Measurements from ENCODE around the gene C9orf72. TPM values are rescaled to one million over a fixed set of nuclear protein-coding genes. Genes with fewer than 3 reads are reported as not detected.

C9orf72 gene
- total RNA-seq, 1 donor from 2014 or later, result 15.1 TPM

- H3K4me3 ChIP-seq (ENCODE audit: low read length in 3 of 3), result no peak overlapping the region
- H3K4me1 ChIP-seq (ENCODE audit: control insufficient read depth in 3 of 3, insufficient read depth in 3 of 3, low read length in 3 of 3), result peaks cover 8 to 25% (median 13%) of the 10 kb centered on the region in 3 donors
- H3K27ac ChIP-seq (ENCODE audit: low read depth, low read length), result no peak overlapping the region
- no peaks in the 10 kb centered on the region for H3K9me3 ChIP-seq (ENCODE audit: control insufficient read depth in 3 of 3, low read length in 3 of 3)
- H3K36me3 ChIP-seq (ENCODE audit: control insufficient read depth in 3 of 3, insufficient read depth in 3 of 3, low read length in 3 of 3), result no peaks in the 10 kb centered on the region
- no peaks in the 10 kb centered on the region for H3K27me3 ChIP-seq (ENCODE audit: control insufficient read depth in 3 of 3, insufficient read depth in 3 of 3, low read length in 3 of 3)
- H3K9ac ChIP-seq (ENCODE audit: low read depth in 1 of 3, low read length in 3 of 3), result no peak overlapping the region
Measured at GRCh38 chr9:27533311-27533710, 40.0 kb downstream of the C9orf72 start.

DNA sequence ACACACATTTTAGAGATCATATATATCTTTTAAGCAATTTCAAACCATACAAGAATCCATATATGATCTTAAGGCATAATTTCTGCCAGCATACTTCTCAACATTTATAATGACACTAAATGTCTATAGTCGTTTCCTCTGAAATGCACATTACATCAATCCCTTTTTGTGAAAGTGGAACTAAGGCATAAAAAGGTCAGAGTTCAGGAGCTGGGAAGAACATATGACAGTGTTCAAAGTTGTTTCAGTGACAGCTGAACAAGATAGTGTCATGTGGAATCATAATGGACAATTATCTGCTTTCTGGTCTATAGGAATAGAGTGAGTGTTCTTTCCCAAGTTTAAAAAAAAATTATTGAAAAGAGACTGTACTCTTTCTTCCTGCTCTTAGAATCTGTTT, 41.2 kb downstream of the C9orf72 start:
- H3K27ac ChIP-seq (ENCODE audit: low read depth, low read length), result no peak overlapping the region
- no peaks in the 10 kb centered on the region for H3K27me3 ChIP-seq (ENCODE audit: control insufficient read depth in 3 of 3, insufficient read depth in 3 of 3, low read length in 3 of 3)
- H3K9me3 ChIP-seq (ENCODE audit: control insufficient read depth in 3 of 3, low read length in 3 of 3), result no peaks in the 10 kb centered on the region
- H3K4me1 ChIP-seq (ENCODE audit: control insufficient read depth in 3 of 3, insufficient read depth in 3 of 3, low read length in 3 of 3), result peaks cover 10 to 21% (median 12%) of the 10 kb centered on the region in 3 donors
- H3K36me3 ChIP-seq (ENCODE audit: control insufficient read depth in 3 of 3, insufficient read depth in 3 of 3, low read length in 3 of 3), result no peaks in the 10 kb centered on the region
- no peak overlapping the region for H3K4me3 ChIP-seq (ENCODE audit: low read length in 3 of 3)
- H3K9ac ChIP-seq (ENCODE audit: low read depth in 1 of 3, low read length in 3 of 3), result no peak overlapping the region

DNA sequence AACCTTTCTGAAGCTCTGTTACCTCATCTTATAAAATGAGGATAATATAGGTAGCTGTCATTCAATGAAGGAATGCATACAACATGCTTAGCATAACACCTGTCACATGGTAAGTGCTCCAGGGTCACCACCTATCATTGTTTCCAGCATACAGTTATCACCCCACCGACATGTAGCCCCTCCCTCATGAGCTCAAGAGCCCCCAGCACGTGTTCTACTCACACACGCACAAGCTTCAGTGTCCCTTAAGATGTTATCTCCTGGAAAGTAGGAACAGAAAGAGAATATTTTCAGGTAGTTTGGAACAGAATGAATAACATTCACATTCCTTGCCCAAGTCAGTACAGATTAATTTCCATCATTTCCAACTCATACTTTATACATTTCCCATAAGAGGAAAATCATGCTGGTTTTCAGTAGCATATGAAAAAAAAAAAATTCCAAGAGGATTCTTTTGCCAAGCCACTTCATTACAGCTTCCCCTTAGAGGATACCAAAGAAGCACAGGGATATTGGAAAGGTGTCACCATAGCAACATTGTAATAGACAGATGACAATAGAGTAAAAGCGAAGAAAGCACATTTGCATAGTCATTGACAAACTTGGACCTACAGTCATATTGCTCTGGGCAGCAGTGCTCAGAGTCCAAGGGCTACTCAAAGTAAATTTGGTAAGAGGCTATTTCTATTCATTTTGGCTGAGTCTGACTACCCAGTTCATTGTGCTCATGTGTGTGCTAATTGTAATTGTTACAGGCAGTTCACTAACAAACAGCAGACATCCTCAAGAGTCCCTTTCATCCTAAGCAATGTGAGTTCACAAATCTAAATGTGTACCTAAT, 42.1 kb downstream of the C9orf72 start:
- H3K9ac ChIP-seq (ENCODE audit: low read depth in 1 of 3, low read length in 3 of 3), result no peak overlapping the region
- peaks cover 6 to 16% (median 6%) of the 10 kb centered on the region in 3 donors for H3K4me1 ChIP-seq (ENCODE audit: control insufficient read depth in 3 of 3, insufficient read depth in 3 of 3, low read length in 3 of 3)
- H3K27ac ChIP-seq (ENCODE audit: low read depth, low read length), result no peak overlapping the region
- H3K27me3 ChIP-seq (ENCODE audit: control insufficient read depth in 3 of 3, insufficient read depth in 3 of 3, low read length in 3 of 3), result no peaks in the 10 kb centered on the region
- no peaks in the 10 kb centered on the region for H3K9me3 ChIP-seq (ENCODE audit: control insufficient read depth in 3 of 3, low read length in 3 of 3)
- H3K36me3 ChIP-seq (ENCODE audit: control insufficient read depth in 3 of 3, insufficient read depth in 3 of 3, low read length in 3 of 3), result no peaks in the 10 kb centered on the region
- no peak overlapping the region for H3K4me3 ChIP-seq (ENCODE audit: low read length in 3 of 3)

DNA sequence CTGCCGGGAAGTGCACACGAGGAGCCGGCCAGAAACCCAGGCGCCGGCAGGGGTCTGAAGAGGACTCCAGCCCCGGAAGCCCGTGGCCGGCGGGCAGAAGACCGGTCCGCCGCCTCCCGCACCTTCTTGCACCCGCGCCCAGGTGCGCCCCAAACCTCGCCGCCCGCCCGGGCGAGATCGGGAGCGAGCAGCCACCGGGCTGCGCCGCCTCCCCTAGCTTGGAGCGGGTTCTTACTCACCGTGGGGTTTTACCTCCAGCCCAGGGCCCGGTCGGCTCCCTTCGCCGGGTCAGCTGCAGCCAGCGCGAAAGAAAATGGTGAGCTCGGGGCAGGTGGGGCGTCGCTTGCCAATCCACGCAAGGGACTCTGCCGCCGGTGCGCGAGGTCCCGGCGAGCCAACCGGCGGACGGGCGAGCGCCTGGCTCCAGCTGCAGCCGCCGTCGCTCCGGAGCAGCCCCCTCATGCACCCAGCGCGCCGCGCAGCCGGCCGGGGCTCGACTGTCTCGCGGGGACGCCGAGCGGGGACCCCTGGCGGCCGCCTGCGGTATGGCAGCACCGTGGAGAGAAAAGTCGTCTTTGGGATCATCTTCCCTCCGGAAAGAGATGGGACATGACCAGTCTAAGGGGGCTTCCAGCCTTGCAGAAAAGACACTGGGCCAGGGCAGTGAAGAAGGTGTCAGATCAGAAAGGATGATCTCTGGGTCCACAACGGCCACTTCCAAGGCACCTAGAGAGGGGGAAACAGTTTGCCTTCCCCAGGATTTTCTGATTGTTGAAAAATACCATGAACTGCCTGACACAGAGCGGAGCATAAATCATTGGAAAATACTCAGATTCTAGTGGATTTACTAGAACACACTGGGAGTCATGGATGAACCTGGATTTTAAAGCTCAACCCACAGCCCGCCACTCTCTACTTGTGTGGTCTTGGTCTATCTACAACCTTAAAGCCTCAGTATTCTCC, 43.7 kb downstream of the C9orf72 start, which contains the start of gene MOB3B:
Gene MOB3B (minus strand): TSS at position 499 of the 963 bp plus-strand sequence. CDS start 74,264 bp downstream, outside the sequence.
- H3K4me3 ChIP-seq (ENCODE audit: low read length in 3 of 3), result peak within 1 kb of the TSS; percentile 79 to 81 (median 79)
- H3K27me3 ChIP-seq (ENCODE audit: control insufficient read depth in 3 of 3, insufficient read depth in 3 of 3, low read length in 3 of 3), result no peaks in the 10 kb centered on the region
- peaks cover 6 to 16% (median 6%) of the 10 kb centered on the region in 3 donors for H3K4me1 ChIP-seq (ENCODE audit: control insufficient read depth in 3 of 3, insufficient read depth in 3 of 3, low read length in 3 of 3)
- H3K9ac ChIP-seq (ENCODE audit: low read depth in 1 of 3, low read length in 3 of 3), result peak within 1 kb of the TSS; percentile 73 to 90 (median 80)
- no peaks in the 10 kb centered on the region for H3K9me3 ChIP-seq (ENCODE audit: control insufficient read depth in 3 of 3, low read length in 3 of 3)
- H3K36me3 ChIP-seq (ENCODE audit: control insufficient read depth in 3 of 3, insufficient read depth in 3 of 3, low read length in 3 of 3), result no peaks in the 10 kb centered on the region
- H3K27ac ChIP-seq (ENCODE audit: low read depth, low read length), result peak within 1 kb of the TSS; percentile 67

GRCh38 chr9:27528886-27529315, 44.4 kb downstream of the C9orf72 start:
- H3K36me3 ChIP-seq (ENCODE audit: control insufficient read depth in 3 of 3, insufficient read depth in 3 of 3, low read length in 3 of 3), result no peaks in the 10 kb centered on the region
- H3K9me3 ChIP-seq (ENCODE audit: control insufficient read depth in 3 of 3, low read length in 3 of 3), result no peaks in the 10 kb centered on the region
- H3K4me1 ChIP-seq (ENCODE audit: control insufficient read depth in 3 of 3, insufficient read depth in 3 of 3, low read length in 3 of 3), result peaks cover 6 to 16% (median 6%) of the 10 kb centered on the region in 3 donors
- H3K4me3 ChIP-seq (ENCODE audit: low read length in 3 of 3), result peak overlapping the region; percentile 79 to 81 (median 79)
- peak overlapping the region; percentile 67 for H3K27ac ChIP-seq (ENCODE audit: low read depth, low read length)
- H3K9ac ChIP-seq (ENCODE audit: low read depth in 1 of 3, low read length in 3 of 3), result peak overlapping the region; percentile 73 to 90 (median 80)
- H3K27me3 ChIP-seq (ENCODE audit: control insufficient read depth in 3 of 3, insufficient read depth in 3 of 3, low read length in 3 of 3), result no peaks in the 10 kb centered on the region

DNA sequence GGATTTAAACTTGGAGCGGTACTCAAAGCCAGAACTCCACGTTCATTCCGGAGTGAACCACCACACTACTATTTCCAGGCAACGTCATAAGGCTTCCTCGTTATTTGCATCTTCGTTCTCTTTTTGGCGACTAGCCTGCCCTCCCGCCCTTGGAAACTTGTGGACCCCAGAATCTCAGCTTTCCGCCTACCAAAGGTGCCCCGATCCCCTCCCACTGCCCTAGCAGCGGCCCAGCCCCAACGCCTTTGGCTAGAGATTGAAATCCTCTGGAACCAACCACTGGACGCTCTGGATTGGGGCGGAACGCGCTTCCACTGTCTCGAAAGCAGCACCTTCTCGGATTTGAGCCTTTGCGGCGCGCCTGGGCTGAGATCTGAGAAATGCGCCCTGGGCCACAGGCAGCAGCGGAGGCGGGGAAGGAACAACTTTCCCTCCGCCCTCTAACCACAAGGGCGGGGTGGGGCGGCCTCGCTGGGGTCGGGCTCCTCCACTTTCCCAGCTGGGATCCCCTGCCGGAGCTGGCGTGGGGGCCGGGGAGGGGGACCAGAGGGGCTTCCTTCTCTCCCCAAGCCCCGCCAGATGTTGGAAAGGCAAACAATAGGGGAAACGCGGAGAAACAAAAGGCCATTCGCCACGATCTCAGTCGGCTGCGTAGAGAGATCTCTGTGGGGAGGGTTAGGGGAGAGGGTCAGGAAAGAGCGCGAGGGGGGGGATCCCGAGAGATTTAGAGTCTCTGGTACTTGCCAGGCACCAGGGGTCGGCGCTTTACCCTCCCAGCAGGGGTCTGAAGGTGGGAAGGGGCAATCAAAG, 45.0 kb downstream of the C9orf72 start:
- Histone ChIP-seq H3K36me3 (ENCODE audit: control insufficient read depth in 3 of 3, insufficient read depth in 3 of 3, low read length in 3 of 3) (no peaks in the 10 kb centered on the region), H3K27ac (ENCODE audit: low read depth, low read length) (peak overlapping the region; percentile 67), H3K4me3 (ENCODE audit: low read length in 3 of 3) (peak overlapping the region; percentile 79 to 81 (median 79)), H3K9ac (ENCODE audit: low read depth in 1 of 3, low read length in 3 of 3) (peak overlapping the region; percentile 73 to 90 (median 80)), H3K27me3 (ENCODE audit: control insufficient read depth in 3 of 3, insufficient read depth in 3 of 3, low read length in 3 of 3) (no peaks in the 10 kb centered on the region), H3K4me1 (ENCODE audit: control insufficient read depth in 3 of 3, insufficient read depth in 3 of 3, low read length in 3 of 3) (peaks cover 6 to 16% (median 6%) of the 10 kb centered on the region in 3 donors), H3K9me3 (ENCODE audit: control insufficient read depth in 3 of 3, low read length in 3 of 3) (no peaks in the 10 kb centered on the region)

GRCh38 chr9:27527702-27528075, 45.6 kb downstream of the C9orf72 start:
- peak overlapping the region; percentile 7 to 90 (median 80) for H3K9ac ChIP-seq (ENCODE audit: low read depth in 1 of 3, low read length in 3 of 3)
- H3K27ac ChIP-seq (ENCODE audit: low read depth, low read length), result peak overlapping the region; percentile 67
- H3K27me3 ChIP-seq (ENCODE audit: control insufficient read depth in 3 of 3, insufficient read depth in 3 of 3, low read length in 3 of 3), result no peaks in the 10 kb centered on the region
- no peaks in the 10 kb centered on the region for H3K9me3 ChIP-seq (ENCODE audit: control insufficient read depth in 3 of 3, low read length in 3 of 3)
- H3K36me3 ChIP-seq (ENCODE audit: control insufficient read depth in 3 of 3, insufficient read depth in 3 of 3, low read length in 3 of 3), result no peaks in the 10 kb centered on the region
- H3K4me1 ChIP-seq (ENCODE audit: control insufficient read depth in 3 of 3, insufficient read depth in 3 of 3, low read length in 3 of 3), result peaks cover 6 to 16% (median 6%) of the 10 kb centered on the region in 3 donors
- peak overlapping the region; percentile 79 to 81 (median 79) for H3K4me3 ChIP-seq (ENCODE audit: low read length in 3 of 3)

- H3K4me1 ChIP-seq (ENCODE audit: control insufficient read depth in 3 of 3, insufficient read depth in 3 of 3, low read length in 3 of 3), result peaks cover 6 to 12% (median 6%) of the 10 kb centered on the region in 3 donors
- H3K27ac ChIP-seq (ENCODE audit: low read depth, low read length), result no peak within 1 kb of the TSS
- no peaks in the 10 kb centered on the region for H3K27me3 ChIP-seq (ENCODE audit: control insufficient read depth in 3 of 3, insufficient read depth in 3 of 3, low read length in 3 of 3)
- no peak within 1 kb of the TSS for H3K9ac ChIP-seq (ENCODE audit: low read depth in 1 of 3, low read length in 3 of 3)
- no peaks in the 10 kb centered on the region for H3K9me3 ChIP-seq (ENCODE audit: control insufficient read depth in 3 of 3, low read length in 3 of 3)
- H3K4me3 ChIP-seq (ENCODE audit: low read length in 3 of 3), result no peak within 1 kb of the TSS
- no peaks in the 10 kb centered on the region for H3K36me3 ChIP-seq (ENCODE audit: control insufficient read depth in 3 of 3, insufficient read depth in 3 of 3, low read length in 3 of 3)
Measured at GRCh38 chr9:27524236-27524635, 49.0 kb downstream of the C9orf72 start, which contains the start of gene IFNK. IFNK (plus strand) TSS chr9:27524290; CDS start chr9:27524337, 47 bp downstream.

GRCh38 chr9:27523141-27523540, 50.1 kb downstream of the C9orf72 start:
- Histone ChIP-seq H3K9me3 (ENCODE audit: control insufficient read depth in 3 of 3, low read length in 3 of 3) (no peaks in the 10 kb centered on the region), H3K27me3 (ENCODE audit: control insufficient read depth in 3 of 3, insufficient read depth in 3 of 3, low read length in 3 of 3) (no peaks in the 10 kb centered on the region), H3K27ac (ENCODE audit: low read depth, low read length) (no peak overlapping the region), H3K4me1 (ENCODE audit: control insufficient read depth in 3 of 3, insufficient read depth in 3 of 3, low read length in 3 of 3) (peaks cover under 1 to 6% (median 5%) of the 10 kb centered on the region in 3 donors), H3K9ac (ENCODE audit: low read depth in 1 of 3, low read length in 3 of 3) (no peak overlapping the region), H3K4me3 (ENCODE audit: low read length in 3 of 3) (no peak overlapping the region), H3K36me3 (ENCODE audit: control insufficient read depth in 3 of 3, insufficient read depth in 3 of 3, low read length in 3 of 3) (no peaks in the 10 kb centered on the region)
